HepG2 (cell line): ENCODE results near the gene HOXD12. TPM values are rescaled to one million over a fixed set of nuclear protein-coding genes. Genes with fewer than 3 reads are reported as not detected.

Source experiments
- CEBPB ChIP-seq: IDR thresholded peaks from 2 replicates; pipeline ENCODE4 v1.6.1; 2011; ENCODE audit warnings: low read depth, low read length, improper control_type of control experiment, borderline replicate concordance
- MEIS1 ChIP-seq: sonication (generic); formaldehyde crosslinking; IDR thresholded peaks from 2 replicates; pipeline ENCODE4 v1.9.0; 2021; ENCODE audit warnings: mild to moderate bottlenecking, missing genetic modification reagents, moderate library complexity, borderline replicate concordance
- MIER2 ChIP-seq: IDR thresholded peaks from 2 replicates; pipeline ENCODE4 v1.6.1; 2016; ENCODE audit warnings: missing biosample characterization, missing genetic modification reagents
- RAD21 ChIP-seq: fragments of 450-650 bp; formaldehyde crosslinking; IDR thresholded peaks from 2 replicates; pipeline ENCODE4 v1.5.0; 2020; ENCODE audit warnings: mild to moderate bottlenecking
- U2AF2 ChIP-seq: fragments of 200-400 bp; formaldehyde crosslinking; IDR thresholded peaks from 2 replicates; pipeline ENCODE4 v1.6.1; 2017; ENCODE audit warnings: low read depth, mild to moderate bottlenecking, low read length
- ZBTB21 ChIP-seq: sonication (generic); formaldehyde crosslinking; IDR thresholded peaks from 2 replicates; pipeline ENCODE4 v1.4.0; 2020; ENCODE audit warnings: missing genetic modification reagents
- ZFP90 ChIP-seq: sonication (generic); formaldehyde crosslinking; IDR thresholded peaks from 2 replicates; pipeline ENCODE4 v1.8.0; 2022; ENCODE audit warnings: missing genetic modification reagents, mild to moderate bottlenecking, inconsistent platforms, borderline replicate concordance
- polyA plus RNA-seq, 8 experiments: library from polyadenylated mRNA; depleted of rRNA in 3 of 8; stranded (reverse) in 7 of 8; unstranded in 1 of 8; fragments of >200 nt; fragmentation: Illumina TruSeq in 4 of 8; extraction: Trizol in 4 of 8; gene quantifications; 2 replicates each; pipeline versions ENCODE4 v1.2.1 to v1.2.3, GENCODE V29; 2011 to 2016; ENCODE audit warnings: low read depth in 4 of 8, missing spikeins in 1 of 8, mixed read lengths in 1 of 8; ENCODE audit not compliant: insufficient read depth in 1 of 8
- total RNA-seq, 5 experiments: library from RNA; depleted of rRNA; stranded (reverse); fragments of >200 nt; fragmentation: Illumina TruSeq; extraction: Trizol; gene quantifications; 2 replicates each; pipeline ENCODE4 v1.2.3, GENCODE V29; 2016; ENCODE audit warnings: low read depth in 1 of 5
- TF ChIP-seq, protein P1 (sequence below): sonication (generic); formaldehyde crosslinking; IDR thresholded peaks from 2 replicates; pipeline ENCODE4 v1.5.0; 2020; ENCODE audit warnings: missing genetic modification reagents
- TF ChIP-seq, protein P2 (sequence below): sonication (generic); formaldehyde crosslinking; IDR thresholded peaks from 2 replicates; pipeline ENCODE4 v1.4.0; 2020; ENCODE audit warnings: missing genetic modification reagents, borderline replicate concordance
- TF ChIP-seq, protein P3 (sequence below): sonication (generic); formaldehyde crosslinking; IDR thresholded peaks from 2 replicates; pipeline ENCODE4 v1.5.0; 2020; ENCODE audit warnings: missing genetic modification reagents
- TF ChIP-seq, protein P4 (sequence below), 2 experiments: fragments of 450-650 bp in 1 of 2; sonication (generic) in 1 of 2; formaldehyde crosslinking in 1 of 2; IDR thresholded peaks; 2 replicates each; pipeline versions ENCODE4 v1.6.1 to v1.8.0; 2016 to 2022; ENCODE audit warnings: antibody characterized with exemption in 1 of 2, mild to moderate bottlenecking in 1 of 2, missing genetic modification reagents in 1 of 2

Gene HOXD12
- total and polyA plus RNA-seq, 2 of the 13 experiments (the other 11 are each of a cell fraction or from before 2014, with no cell fraction given): not detected

DNA sequence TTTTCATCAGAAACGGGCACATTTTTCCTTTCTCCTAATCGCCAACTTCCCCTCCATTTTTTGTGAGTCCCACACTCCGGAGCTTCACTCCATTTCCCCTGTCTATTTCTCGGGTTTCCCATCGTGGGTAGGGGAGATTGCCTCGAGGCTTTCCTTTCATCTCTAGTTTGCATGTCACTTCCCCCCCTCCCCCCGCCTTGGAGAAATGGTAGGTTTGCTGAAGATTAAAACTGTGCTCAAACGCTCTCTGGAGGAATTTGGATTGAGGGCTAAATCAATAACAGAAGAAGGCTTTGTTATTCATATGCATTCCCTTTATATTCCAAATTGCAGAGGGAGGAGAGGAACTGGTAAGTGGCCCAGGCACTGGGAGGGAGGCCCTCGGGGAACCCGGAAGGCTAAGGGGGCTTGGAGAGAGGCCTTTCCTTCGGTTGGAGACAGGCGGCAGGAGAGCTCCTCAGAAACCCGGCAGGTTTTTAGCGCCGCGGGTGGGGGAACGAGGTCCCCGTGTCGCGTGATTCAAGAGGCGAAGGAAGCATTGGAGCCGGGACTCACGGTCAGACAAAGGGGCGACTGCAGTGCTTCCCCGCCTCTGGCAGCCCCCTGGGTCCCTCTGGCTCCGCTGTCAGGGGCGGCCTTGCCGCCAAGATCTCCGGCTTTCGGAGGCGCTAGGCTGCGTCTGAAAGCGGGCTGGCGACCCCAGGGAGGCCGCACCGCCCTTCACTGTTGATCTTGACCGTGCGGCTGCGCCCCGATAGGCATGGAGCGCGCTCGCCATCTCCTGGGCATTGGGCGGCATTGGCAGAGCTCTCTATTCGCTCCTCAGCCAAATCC, 2.4 kb upstream of the HOXD12 start (continued):
- TF ChIP-seq U2AF2 (no peak), ZFP90 (0 out of 2 replicates have a peak, but pooled peaks have one; percentile 29), ZBTB21 (no peak), RAD21 (CRISPR knock-in tag) (peak; percentile 99), CEBPB (no peak), MIER2 (CRISPR knock-in tag) (no peak), MEIS1 (CRISPR knock-in tag) (peak; percentile 33; the same call in 1 of the 2 replicates)
- TF ChIP-seq, protein P1, sequence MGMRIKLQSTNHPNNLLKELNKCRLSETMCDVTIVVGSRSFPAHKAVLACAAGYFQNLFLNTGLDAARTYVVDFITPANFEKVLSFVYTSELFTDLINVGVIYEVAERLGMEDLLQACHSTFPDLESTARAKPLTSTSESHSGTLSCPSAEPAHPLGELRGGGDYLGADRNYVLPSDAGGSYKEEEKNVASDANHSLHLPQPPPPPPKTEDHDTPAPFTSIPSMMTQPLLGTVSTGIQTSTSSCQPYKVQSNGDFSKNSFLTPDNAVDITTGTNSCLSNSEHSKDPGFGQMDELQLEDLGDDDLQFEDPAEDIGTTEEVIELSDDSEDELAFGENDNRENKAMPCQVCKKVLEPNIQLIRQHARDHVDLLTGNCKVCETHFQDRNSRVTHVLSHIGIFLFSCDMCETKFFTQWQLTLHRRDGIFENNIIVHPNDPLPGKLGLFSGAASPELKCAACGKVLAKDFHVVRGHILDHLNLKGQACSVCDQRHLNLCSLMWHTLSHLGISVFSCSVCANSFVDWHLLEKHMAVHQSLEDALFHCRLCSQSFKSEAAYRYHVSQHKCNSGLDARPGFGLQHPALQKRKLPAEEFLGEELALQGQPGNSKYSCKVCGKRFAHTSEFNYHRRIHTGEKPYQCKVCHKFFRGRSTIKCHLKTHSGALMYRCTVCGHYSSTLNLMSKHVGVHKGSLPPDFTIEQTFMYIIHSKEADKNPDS (CRISPR knock-in tag): no peak
- TF ChIP-seq, protein P2, sequence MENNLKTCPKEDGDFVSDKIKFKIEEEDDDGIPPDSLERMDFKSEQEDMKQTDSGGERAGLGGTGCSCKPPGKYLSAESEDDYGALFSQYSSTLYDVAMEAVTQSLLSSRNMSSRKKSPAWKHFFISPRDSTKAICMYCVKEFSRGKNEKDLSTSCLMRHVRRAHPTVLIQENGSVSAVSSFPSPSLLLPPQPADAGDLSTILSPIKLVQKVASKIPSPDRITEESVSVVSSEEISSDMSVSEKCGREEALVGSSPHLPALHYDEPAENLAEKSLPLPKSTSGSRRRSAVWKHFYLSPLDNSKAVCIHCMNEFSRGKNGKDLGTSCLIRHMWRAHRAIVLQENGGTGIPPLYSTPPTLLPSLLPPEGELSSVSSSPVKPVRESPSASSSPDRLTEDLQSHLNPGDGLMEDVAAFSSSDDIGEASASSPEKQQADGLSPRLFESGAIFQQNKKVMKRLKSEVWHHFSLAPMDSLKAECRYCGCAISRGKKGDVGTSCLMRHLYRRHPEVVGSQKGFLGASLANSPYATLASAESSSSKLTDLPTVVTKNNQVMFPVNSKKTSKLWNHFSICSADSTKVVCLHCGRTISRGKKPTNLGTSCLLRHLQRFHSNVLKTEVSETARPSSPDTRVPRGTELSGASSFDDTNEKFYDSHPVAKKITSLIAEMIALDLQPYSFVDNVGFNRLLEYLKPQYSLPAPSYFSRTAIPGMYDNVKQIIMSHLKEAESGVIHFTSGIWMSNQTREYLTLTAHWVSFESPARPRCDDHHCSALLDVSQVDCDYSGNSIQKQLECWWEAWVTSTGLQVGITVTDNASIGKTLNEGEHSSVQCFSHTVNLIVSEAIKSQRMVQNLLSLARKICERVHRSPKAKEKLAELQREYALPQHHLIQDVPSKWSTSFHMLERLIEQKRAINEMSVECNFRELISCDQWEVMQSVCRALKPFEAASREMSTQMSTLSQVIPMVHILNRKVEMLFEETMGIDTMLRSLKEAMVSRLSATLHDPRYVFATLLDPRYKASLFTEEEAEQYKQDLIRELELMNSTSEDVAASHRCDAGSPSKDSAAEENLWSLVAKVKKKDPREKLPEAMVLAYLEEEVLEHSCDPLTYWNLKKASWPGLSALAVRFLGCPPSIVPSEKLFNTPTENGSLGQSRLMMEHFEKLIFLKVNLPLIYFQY (CRISPR knock-in tag): 0 out of 2 replicates have a peak, but pooled peaks have one; percentile 27
- TF ChIP-seq, protein P3, sequence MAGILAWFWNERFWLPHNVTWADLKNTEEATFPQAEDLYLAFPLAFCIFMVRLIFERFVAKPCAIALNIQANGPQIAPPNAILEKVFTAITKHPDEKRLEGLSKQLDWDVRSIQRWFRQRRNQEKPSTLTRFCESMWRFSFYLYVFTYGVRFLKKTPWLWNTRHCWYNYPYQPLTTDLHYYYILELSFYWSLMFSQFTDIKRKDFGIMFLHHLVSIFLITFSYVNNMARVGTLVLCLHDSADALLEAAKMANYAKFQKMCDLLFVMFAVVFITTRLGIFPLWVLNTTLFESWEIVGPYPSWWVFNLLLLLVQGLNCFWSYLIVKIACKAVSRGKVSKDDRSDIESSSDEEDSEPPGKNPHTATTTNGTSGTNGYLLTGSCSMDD: no peak
- TF ChIP-seq, protein P4, sequence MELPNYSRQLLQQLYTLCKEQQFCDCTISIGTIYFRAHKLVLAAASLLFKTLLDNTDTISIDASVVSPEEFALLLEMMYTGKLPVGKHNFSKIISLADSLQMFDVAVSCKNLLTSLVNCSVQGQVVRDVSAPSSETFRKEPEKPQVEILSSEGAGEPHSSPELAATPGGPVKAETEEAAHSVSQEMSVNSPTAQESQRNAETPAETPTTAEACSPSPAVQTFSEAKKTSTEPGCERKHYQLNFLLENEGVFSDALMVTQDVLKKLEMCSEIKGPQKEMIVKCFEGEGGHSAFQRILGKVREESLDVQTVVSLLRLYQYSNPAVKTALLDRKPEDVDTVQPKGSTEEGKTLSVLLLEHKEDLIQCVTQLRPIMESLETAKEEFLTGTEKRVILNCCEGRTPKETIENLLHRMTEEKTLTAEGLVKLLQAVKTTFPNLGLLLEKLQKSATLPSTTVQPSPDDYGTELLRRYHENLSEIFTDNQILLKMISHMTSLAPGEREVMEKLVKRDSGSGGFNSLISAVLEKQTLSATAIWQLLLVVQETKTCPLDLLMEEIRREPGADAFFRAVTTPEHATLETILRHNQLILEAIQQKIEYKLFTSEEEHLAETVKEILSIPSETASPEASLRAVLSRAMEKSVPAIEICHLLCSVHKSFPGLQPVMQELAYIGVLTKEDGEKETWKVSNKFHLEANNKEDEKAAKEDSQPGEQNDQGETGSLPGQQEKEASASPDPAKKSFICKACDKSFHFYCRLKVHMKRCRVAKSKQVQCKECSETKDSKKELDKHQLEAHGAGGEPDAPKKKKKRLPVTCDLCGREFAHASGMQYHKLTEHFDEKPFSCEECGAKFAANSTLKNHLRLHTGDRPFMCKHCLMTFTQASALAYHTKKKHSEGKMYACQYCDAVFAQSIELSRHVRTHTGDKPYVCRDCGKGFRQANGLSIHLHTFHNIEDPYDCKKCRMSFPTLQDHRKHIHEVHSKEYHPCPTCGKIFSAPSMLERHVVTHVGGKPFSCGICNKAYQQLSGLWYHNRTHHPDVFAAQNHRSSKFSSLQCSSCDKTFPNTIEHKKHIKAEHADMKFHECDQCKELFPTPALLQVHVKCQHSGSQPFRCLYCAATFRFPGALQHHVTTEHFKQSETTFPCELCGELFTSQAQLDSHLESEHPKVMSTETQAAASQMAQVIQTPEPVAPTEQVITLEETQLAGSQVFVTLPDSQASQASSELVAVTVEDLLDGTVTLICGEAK (IDR thresholded peaks at IDR 0.05): no peak
- TF ChIP-seq, protein P4 (CRISPR knock-in tag; IDR thresholded peaks at IDR 0.05): peak; percentile 63; the same call in 1 of the 2 replicates
